Kidney epithelial cell (primary cell): ENCODE results near the gene MYLIP. TPM values are rescaled to one million over a fixed set of nuclear protein-coding genes. Genes with fewer than 3 reads are reported as not detected.

ENCODE experiments used
- DNase-seq: peaks from one replicate; pipeline ENCODE4 v3.0.0-alpha.2; 2010; ENCODE audit warnings: low read depth
- H3K27me3 ChIP-seq: 2 replicates; pipeline ENCODE4 v1.6.0; 2011; ENCODE audit warnings: low read length; ENCODE audit not compliant: control insufficient read depth, insufficient read depth
- H3K36me3 ChIP-seq: 2 replicates; pipeline ENCODE4 v1.5.1; 2011; ENCODE audit warnings: low read length; ENCODE audit not compliant: control insufficient read depth, insufficient read depth
- H3K4me3 ChIP-seq: 2 replicates; pipeline ENCODE4 v1.5.1; 2011; ENCODE audit warnings: low read depth, mild to moderate bottlenecking, control low read depth, low read length
- total RNA-seq: library from RNA; depleted of rRNA; stranded (reverse); fragments of >200 nt; gene quantifications from 2 replicates; pipeline ENCODE4 v1.2.3, GENCODE V29; 2015
- TF ChIP-seq, protein P1 (sequence below): IDR thresholded peaks from 2 replicates; pipeline ENCODE4 v1.5.1; 2011; ENCODE audit warnings: mild to moderate bottlenecking, moderate library complexity, low read length, control low read depth, inconsistent platforms; ENCODE audit not compliant: insufficient read depth, poor library complexity, severe bottlenecking

Gene MYLIP
- total RNA-seq, 1 donor from 2014 or later: 5.2 TPM

DNA sequence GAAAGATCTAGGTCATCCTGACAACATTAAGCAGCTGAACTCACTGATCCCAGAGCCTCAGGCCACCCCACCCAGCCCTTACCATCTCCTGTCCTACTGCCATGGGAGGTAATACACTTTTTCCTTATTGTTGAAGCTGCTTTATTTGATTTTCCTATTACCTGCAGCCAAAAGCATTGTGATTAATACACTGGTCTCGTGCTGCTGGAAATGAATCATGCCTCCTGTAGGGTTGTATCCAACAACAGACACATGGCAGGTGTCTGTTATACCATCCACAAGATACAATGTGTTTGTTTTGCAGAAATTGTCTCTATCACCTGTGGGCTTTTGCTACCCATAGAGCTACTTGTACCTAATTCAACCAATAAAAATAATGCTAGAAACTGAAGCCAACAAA is 34.2 kb downstream of the MYLIP start:
- TF ChIP-seq, protein P1, sequence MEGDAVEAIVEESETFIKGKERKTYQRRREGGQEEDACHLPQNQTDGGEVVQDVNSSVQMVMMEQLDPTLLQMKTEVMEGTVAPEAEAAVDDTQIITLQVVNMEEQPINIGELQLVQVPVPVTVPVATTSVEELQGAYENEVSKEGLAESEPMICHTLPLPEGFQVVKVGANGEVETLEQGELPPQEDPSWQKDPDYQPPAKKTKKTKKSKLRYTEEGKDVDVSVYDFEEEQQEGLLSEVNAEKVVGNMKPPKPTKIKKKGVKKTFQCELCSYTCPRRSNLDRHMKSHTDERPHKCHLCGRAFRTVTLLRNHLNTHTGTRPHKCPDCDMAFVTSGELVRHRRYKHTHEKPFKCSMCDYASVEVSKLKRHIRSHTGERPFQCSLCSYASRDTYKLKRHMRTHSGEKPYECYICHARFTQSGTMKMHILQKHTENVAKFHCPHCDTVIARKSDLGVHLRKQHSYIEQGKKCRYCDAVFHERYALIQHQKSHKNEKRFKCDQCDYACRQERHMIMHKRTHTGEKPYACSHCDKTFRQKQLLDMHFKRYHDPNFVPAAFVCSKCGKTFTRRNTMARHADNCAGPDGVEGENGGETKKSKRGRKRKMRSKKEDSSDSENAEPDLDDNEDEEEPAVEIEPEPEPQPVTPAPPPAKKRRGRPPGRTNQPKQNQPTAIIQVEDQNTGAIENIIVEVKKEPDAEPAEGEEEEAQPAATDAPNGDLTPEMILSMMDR: no peak
- no peak overlapping the region for H3K4me3 ChIP-seq
- no peak for DNase-seq
- no peaks in the 10 kb centered on the region for H3K36me3 ChIP-seq
- no peaks in the 10 kb centered on the region for H3K27me3 ChIP-seq

DNA sequence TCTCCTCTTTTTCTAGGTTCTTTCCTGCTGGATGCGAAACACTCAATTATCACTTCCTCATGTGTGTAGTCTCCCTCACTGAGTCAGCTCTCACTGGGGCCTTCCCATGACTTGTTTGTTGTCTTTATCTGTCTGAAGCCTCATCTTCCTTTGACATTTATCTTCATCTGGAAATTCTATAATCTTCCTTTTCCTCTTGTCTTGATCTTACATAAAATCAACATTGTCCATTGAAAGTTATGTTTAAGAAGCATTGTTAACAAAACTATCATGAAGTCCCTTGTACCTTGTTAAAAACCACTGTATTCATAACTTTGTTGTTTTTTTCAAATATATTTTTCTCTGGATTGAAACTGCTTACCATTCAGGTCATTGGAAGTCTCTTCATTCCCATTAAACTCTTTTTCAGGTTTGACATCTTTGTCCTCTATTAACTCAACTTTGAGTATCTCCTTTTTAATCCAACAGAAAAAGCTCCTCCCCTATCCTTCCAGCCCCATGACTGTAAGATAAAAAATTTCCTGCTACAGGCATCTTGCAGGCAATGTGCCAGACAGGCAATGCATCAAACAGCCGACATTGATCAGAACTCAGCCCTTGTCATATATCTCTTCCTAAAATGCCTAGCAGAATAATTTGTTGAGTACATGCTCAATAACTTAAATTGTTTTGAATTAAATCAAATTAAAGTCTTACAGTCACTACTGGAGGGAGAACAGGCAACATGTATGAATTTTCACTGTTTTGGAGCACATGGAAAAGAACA is 34.8 kb downstream of the MYLIP start:
- TF ChIP-seq, protein P1: no peak
- no peaks in the 10 kb centered on the region for H3K27me3 ChIP-seq
- H3K4me3 ChIP-seq: no peak overlapping the region
- no peak for DNase-seq
- H3K36me3 ChIP-seq: no peaks in the 10 kb centered on the region

DNA sequence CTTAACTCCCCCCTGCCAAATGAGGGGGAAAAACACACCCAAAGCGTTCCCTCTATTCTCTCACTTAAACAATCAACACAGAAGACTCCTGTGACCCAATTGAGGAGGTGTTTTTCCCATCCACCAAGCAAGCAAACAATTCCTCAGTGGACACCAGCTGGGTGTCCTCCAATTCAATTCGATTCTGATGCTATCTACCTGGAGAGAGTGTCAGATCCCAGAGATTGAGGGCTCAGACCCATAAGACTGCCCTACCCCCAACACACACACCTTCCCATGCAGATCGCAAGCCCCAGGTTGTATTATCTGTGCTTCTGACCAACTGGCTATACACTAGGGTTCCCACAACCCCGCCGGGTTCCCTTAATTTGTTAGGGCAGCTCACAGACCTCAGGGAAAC is 36.8 kb downstream of the MYLIP start:
- TF ChIP-seq, protein P1: no peak
- DNase-seq: no peak
- Histone ChIP-seq H3K4me3 (no peak overlapping the region), H3K36me3 (no peaks in the 10 kb centered on the region), H3K27me3 (no peaks in the 10 kb centered on the region)

DNA sequence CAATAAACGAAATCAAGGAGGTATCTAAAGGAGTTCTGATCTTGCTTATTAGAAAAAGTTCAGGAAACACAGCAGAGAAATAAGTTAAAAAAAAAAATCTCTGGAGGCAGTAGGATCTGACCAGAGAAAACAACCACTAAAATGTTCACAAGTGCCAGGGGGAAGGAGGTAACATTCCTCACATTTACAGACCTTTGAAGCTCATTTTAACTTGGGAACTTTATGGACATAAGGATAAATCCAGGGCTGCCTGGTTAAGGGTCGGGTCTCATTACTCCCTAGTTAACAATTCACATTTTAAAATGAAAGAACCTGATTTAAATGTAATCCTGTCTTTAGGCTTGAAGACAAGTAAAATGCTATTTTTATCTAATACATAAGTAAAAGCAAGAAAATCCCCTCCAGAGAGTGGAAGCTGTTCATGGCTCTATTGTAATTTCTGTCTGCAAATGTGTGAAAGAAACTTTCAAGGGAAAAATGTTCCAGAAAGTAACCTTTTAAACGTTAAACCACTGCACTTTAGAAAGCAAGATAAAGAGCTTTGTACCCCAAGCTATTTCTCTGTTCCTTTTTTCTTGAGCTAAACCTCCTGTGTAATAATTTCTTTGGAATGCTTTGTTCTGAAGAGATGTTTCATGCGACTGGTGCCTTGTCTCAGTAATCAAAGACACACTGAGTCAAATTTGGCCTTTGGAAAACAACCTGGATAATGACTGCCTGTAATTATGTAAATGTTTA is 38.2 kb downstream of the MYLIP start:
- TF ChIP-seq, protein P1: no peak
- H3K4me3 ChIP-seq: no peak overlapping the region
- H3K36me3 ChIP-seq: no peaks in the 10 kb centered on the region
- H3K27me3 ChIP-seq: no peaks in the 10 kb centered on the region
- no peak for DNase-seq

DNA sequence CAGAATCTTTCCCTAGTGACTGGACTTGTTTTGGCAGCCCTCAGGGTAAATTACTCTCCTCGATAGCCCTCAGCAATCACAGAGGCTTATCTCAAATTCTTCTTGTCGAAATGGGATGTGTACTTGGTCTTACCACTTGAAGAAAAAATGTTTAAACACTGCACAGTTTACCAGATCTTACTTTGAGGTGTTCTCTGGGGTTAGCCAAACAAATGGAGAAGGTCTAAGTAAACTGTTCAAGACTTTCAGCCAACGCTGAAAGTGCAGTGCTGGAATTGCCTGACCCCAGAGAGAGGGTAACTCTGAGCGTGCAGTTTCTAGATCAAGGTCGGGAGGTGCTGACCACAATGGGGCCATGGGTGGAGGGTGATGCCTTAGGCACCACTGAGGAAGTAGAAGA is 39.2 kb downstream of the MYLIP start:
- H3K27me3 ChIP-seq: no peaks in the 10 kb centered on the region
- TF ChIP-seq, protein P1: no peak
- H3K4me3 ChIP-seq: no peak overlapping the region
- no peaks in the 10 kb centered on the region for H3K36me3 ChIP-seq
- DNase-seq: no peak
